SU-DHL-6 (cell line): ENCODE measurements around the gene LRRC4C.

Source experiments
- H2AFZ ChIP-seq: fragments of 200-600 bp; sonication (generic); 2 replicates; pipeline ENCODE4 v1.6.1; 2014; ENCODE audit warnings: low read depth, mild to moderate bottlenecking, moderate library complexity, mixed read lengths, antibody characterized with exemption, low read length; ENCODE audit not compliant: severe bottlenecking
- H3F3A ChIP-seq: fragments of 200-600 bp; shearing (Covaris generic); 2 replicates; pipeline ENCODE4 v1.6.0; 2016; ENCODE audit warnings: antibody characterized with exemption, mild to moderate bottlenecking; ENCODE audit not compliant: insufficient read depth
- H3K27ac ChIP-seq: fragments of 200-600 bp; sonication (generic); 2 replicates; pipeline ENCODE4 v1.5.1; 2016; ENCODE audit warnings: low read depth, mild to moderate bottlenecking, low read length, moderate library complexity, mixed read lengths
- H3K27me3 ChIP-seq: fragments of 200-600 bp; sonication (generic), shearing (Covaris generic); 2 replicates; pipeline ENCODE4 v1.6.0; 2014; ENCODE audit warnings: mild to moderate bottlenecking, low read length
- H3K36me3 ChIP-seq: fragments of 200-600 bp; sonication (generic); 2 replicates; pipeline ENCODE4 v1.6.1; 2014; ENCODE audit warnings: mild to moderate bottlenecking, low read length, mixed read lengths
- H3K4me2 ChIP-seq: fragments of 300-600, 200-600 bp; shearing (Covaris generic), sonication (generic); 2 replicates; pipeline ENCODE4 v1.6.0; 2014; ENCODE audit warnings: low read length, low read depth, mild to moderate bottlenecking; ENCODE audit not compliant: poor library complexity, severe bottlenecking
- H3K4me3 ChIP-seq: fragments of 200-600 bp; sonication (generic); 2 replicates; pipeline ENCODE4 v1.5.1; 2014; ENCODE audit warnings: antibody characterized with exemption, low read length, mild to moderate bottlenecking, mixed read lengths; ENCODE audit not compliant: insufficient read depth, poor library complexity, severe bottlenecking
- H3K79me2 ChIP-seq: fragments of 200-600 bp; sonication (generic); 2 replicates; pipeline ENCODE4 v1.6.1; 2014; ENCODE audit warnings: mild to moderate bottlenecking, low read length, moderate library complexity; ENCODE audit not compliant: insufficient read depth
- H3K9ac ChIP-seq: fragments of 200-600 bp; sonication (generic); 2 replicates; pipeline ENCODE4 v1.7.0; 2014; ENCODE audit warnings: mild to moderate bottlenecking, low read length
- H3K9me2 ChIP-seq: fragments of 200-600 bp; sonication (generic); replicated peaks from 2 replicates; pipeline ENCODE4 v1.6.1; 2014; ENCODE audit warnings: low read length; ENCODE audit not compliant: insufficient read depth
- H3K9me3 ChIP-seq: fragments of 200-600 bp; sonication (generic); 2 replicates; pipeline ENCODE4 v1.6.1; 2014; ENCODE audit warnings: low read length, mixed read lengths; ENCODE audit not compliant: insufficient read depth
- H4K20me1 ChIP-seq: fragments of 200-600 bp; sonication (generic); 2 replicates; pipeline ENCODE4 v1.6.1; 2014; ENCODE audit warnings: low read depth, mild to moderate bottlenecking, antibody characterized with exemption, low read length, moderate library complexity, mixed read lengths
- EZH2phosphoT487 ChIP-seq: fragments of 200-600 bp; sonication (generic), shearing (Covaris generic); conservative IDR thresholded peaks from 2 replicates; pipeline ENCODE4 v1.6.1; 2018; ENCODE audit warnings: mild to moderate bottlenecking, antibody characterized with exemption, low read length, moderate library complexity, mixed read lengths
- TF ChIP-seq, protein P1 (sequence below): fragments of 200-600 bp; sonication (generic); IDR thresholded peaks from one replicate; pipeline ENCODE4 v1.5.1; 2017; ENCODE audit warnings: antibody characterized with exemption, mild to moderate bottlenecking, low read length, moderate library complexity; ENCODE audit not compliant: insufficient read depth, poor library complexity, severe bottlenecking

LRRC4C gene

DNA sequence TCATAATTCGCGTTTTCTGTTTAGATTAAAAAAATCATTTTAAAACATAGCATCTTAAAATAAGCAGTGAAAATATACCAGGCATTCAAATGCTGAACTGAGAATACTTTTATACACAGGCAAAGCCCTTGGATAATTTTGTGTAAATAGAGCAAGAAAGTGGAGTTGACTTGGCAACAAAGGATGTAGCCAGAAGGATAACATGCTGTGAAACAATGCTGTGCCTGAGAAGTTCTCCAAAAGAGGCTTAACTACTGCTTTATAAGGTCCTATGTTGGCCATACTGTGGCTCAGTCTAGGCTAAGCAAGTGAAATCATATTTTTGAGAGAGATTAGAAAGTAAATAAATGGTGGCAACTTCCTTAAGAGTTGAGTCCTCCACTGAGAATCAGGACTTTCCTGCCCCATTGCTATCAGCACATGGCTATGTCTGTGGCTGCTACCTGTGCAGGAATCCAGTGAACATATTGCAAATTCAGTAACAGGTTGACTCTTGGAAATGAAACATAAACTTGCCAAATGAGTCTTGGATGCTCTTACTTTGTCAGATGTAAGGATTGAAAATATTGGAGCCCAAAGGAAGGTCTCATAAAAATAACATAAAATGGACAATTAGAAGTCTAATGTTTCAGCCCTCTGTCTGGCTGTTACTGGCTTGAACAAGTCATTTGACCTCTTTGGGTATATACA is 448.9 kb downstream of the LRRC4C start:
- no peak for TF ChIP-seq EZH2phosphoT487
- TF ChIP-seq, protein P1, sequence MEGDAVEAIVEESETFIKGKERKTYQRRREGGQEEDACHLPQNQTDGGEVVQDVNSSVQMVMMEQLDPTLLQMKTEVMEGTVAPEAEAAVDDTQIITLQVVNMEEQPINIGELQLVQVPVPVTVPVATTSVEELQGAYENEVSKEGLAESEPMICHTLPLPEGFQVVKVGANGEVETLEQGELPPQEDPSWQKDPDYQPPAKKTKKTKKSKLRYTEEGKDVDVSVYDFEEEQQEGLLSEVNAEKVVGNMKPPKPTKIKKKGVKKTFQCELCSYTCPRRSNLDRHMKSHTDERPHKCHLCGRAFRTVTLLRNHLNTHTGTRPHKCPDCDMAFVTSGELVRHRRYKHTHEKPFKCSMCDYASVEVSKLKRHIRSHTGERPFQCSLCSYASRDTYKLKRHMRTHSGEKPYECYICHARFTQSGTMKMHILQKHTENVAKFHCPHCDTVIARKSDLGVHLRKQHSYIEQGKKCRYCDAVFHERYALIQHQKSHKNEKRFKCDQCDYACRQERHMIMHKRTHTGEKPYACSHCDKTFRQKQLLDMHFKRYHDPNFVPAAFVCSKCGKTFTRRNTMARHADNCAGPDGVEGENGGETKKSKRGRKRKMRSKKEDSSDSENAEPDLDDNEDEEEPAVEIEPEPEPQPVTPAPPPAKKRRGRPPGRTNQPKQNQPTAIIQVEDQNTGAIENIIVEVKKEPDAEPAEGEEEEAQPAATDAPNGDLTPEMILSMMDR, result no peak
- no peaks in the 10 kb centered on the region for H3K36me3 ChIP-seq
- no peaks in the 10 kb centered on the region for H3F3A ChIP-seq
- H2AFZ ChIP-seq, result no peak overlapping the region
- no peak overlapping the region for H3K4me3 ChIP-seq
- no peaks in the 10 kb centered on the region for H3K9me3 ChIP-seq
- no peaks in the 10 kb centered on the region for H4K20me1 ChIP-seq
- no peak overlapping the region for H3K9ac ChIP-seq
- no peaks in the 10 kb centered on the region for H3K9me2 ChIP-seq
- no peak overlapping the region for H3K27ac ChIP-seq
- no peaks in the 10 kb centered on the region for H3K27me3 ChIP-seq
- H3K79me2 ChIP-seq, result no peaks in the 10 kb centered on the region
- no peak overlapping the region for H3K4me2 ChIP-seq

DNA sequence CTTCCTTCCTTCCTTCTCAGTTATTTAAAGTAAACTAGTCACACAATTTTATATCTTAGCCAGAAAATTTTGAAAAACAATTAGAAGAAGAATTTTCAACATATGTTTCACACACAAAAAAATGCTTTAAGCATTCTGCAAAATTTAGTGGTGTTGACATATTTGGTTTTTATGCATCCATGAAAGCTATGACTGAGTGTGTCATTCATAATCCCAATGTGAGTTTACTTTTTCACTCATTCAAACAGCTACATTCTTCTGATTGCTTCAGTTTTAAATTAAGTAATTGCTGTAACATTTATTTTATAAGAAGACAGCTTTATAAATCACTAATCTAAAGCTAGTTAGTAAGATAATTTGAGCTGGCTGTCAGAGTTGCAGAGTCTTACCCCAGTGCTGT is 453.5 kb downstream of the LRRC4C start:
- TF ChIP-seq, protein P1, result no peak
- no peak for TF ChIP-seq EZH2phosphoT487

DNA sequence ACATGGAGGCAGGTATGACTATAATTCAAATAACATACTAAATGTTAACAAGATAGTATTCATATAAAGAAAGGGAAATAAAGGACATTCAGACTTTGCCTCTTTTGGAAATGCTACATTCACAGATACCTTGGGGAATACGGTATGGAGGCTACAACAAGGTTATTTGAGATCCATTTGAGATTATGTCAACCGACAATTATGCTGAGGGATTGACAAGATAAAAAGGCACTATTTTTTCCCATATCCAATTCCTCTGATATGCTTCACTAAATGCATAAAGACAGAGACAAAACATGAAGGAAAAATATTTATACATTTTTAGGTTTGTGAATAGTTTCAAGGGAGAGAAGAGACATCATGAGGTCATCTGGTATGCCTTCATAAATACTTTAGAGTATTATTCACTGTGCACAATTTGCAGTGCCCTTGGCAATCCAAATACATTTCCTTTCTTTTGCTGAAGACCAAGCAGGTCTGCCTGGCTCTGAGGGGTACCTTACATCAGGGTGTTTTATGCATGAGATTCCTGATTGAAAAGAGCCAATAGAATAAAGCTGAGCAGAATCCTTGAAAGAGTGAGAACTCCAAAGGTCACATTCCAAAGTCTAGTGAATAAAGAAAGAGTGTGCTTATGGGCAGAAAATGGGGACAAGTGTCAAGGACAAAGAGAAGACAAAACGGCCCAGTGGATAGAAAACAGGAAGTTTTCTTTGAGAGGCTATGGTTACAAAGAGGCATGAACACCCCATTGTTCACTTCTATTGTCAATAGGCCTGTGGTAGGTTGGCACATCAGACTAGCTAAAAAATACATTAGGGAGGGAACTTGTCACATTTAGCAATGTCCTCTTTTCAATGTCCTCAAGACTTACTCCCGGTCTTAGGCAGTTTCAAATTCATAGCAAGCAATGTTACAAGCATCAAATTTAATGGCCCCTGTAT is 455.8 kb downstream of the LRRC4C start:
- no peaks in the 10 kb centered on the region for H3K36me3 ChIP-seq
- H3K4me3 ChIP-seq, result no peak overlapping the region
- H4K20me1 ChIP-seq, result no peaks in the 10 kb centered on the region
- H3K79me2 ChIP-seq, result no peaks in the 10 kb centered on the region
- H3K27me3 ChIP-seq, result no peaks in the 10 kb centered on the region
- H3K4me2 ChIP-seq, result no peak overlapping the region
- no peak for TF ChIP-seq EZH2phosphoT487
- TF ChIP-seq, protein P1, result no peak
- H2AFZ ChIP-seq, result no peak overlapping the region
- no peaks in the 10 kb centered on the region for H3K9me2 ChIP-seq
- no peak overlapping the region for H3K9ac ChIP-seq
- no peaks in the 10 kb centered on the region for H3F3A ChIP-seq
- no peaks in the 10 kb centered on the region for H3K9me3 ChIP-seq
- no peak overlapping the region for H3K27ac ChIP-seq

More for the DNA sequence above, 453.5 kb downstream of the LRRC4C start:
- Histone ChIP-seq H4K20me1 (no peaks in the 10 kb centered on the region), H3K27ac (no peak overlapping the region), H2AFZ (no peak overlapping the region), H3K9ac (no peak overlapping the region), H3K9me2 (no peaks in the 10 kb centered on the region), H3K36me3 (no peaks in the 10 kb centered on the region), H3F3A (no peaks in the 10 kb centered on the region), H3K9me3 (no peaks in the 10 kb centered on the region), H3K4me3 (no peak overlapping the region), H3K79me2 (no peaks in the 10 kb centered on the region), H3K4me2 (no peak overlapping the region), H3K27me3 (no peaks in the 10 kb centered on the region)
